IMR-90 (cell line): ENCODE results near the gene PTPN22. TPM values are rescaled to one million over a fixed set of nuclear protein-coding genes. Genes with fewer than 3 reads are reported as not detected.

Source experiments
- ATAC-seq: fragments of 200-7000 bp; cut with Tn5 transposase; 2 replicates; pipeline ENCODE4 v1.9.1; 2020; ENCODE audit warnings: low read depth, mild to moderate bottlenecking, moderate library complexity
- BruUV-seq: library from RNA; stranded (reverse); fragments of 400-500 nt; replicated peaks from 2 replicates; lab custom pipeline; 2021; lab: Mats Ljungman, UMichigan
- CTCF ChIA-PET: fragments of 300-600 bp; formaldehyde crosslinking; extraction: SDS; loops from one replicate; lab custom pipeline; 2021; ENCODE audit warnings: antibody characterized with exemption; lab: Yijun Ruan, JAX
- POLR2A ChIA-PET: fragments of 300-600 bp; sonication (Branson Sonifier 250); formaldehyde crosslinking; loops from one replicate; lab custom pipeline; 2022; ENCODE audit warnings: antibody characterized with exemption; ENCODE audit not compliant: unreplicated experiment; lab: Charles Lee
- DNase-seq: peaks from one replicate; pipeline ENCODE4 v3.0.0; 2013
- H2AFZ ChIP-seq: replicated peaks from 2 replicates; pipeline ENCODE3; 2013; ENCODE audit warnings: low read length, mild to moderate bottlenecking; ENCODE audit not compliant: poor library complexity
- H2AK5ac ChIP-seq: 2 replicates; pipeline ENCODE4 v1.6.1; 2013; ENCODE audit warnings: low read depth, low read length, inconsistent platforms
- H2AK9ac ChIP-seq: replicated peaks from 2 replicates; pipeline ENCODE3; 2013; ENCODE audit warnings: mild to moderate bottlenecking, low read depth, low read length, moderate library complexity; ENCODE audit not compliant: poor library complexity
- H2BK120ac ChIP-seq: 2 replicates; pipeline ENCODE4 v1.6.1; 2013; ENCODE audit warnings: low read depth, low read length, inconsistent platforms
- H2BK15ac ChIP-seq: 3 replicates; pipeline ENCODE4 v1.6.1; 2013; ENCODE audit warnings: low read depth, low read length, inconsistent platforms
- H2BK20ac ChIP-seq: 2 replicates; pipeline ENCODE4 v1.6.1; 2013; ENCODE audit warnings: low read depth, mild to moderate bottlenecking, inconsistent platforms, low read length, moderate library complexity
- H2BK5ac ChIP-seq: 2 replicates; pipeline ENCODE4 v1.6.1; 2013; ENCODE audit warnings: mild to moderate bottlenecking, low read depth, low read length, inconsistent platforms; ENCODE audit not compliant: poor library complexity, severe bottlenecking
- H3K14ac ChIP-seq: replicated peaks from 2 replicates; pipeline ENCODE4 v1.6.1; 2013; ENCODE audit warnings: low read depth, low read length, inconsistent platforms
- H3K18ac ChIP-seq: 2 replicates; pipeline ENCODE4 v1.6.1; 2013; ENCODE audit warnings: low read depth, low read length, control low read depth
- H3K23ac ChIP-seq: 2 replicates; pipeline ENCODE4 v1.6.1; 2013; ENCODE audit warnings: low read depth, low read length, inconsistent platforms
- H3K27ac ChIP-seq: 2 replicates; pipeline ENCODE4 v1.5.1; 2013; ENCODE audit warnings: mild to moderate bottlenecking, control low read depth, low read length; ENCODE audit not compliant: insufficient read depth
- H3K27me3 ChIP-seq: 2 replicates; pipeline ENCODE4 v1.6.1; 2013; ENCODE audit warnings: low read length; ENCODE audit not compliant: control insufficient read depth, insufficient read depth
- H3K36me3 ChIP-seq: 2 replicates; pipeline ENCODE4 v1.6.1; 2013; ENCODE audit warnings: low read length, mixed read lengths; ENCODE audit not compliant: control insufficient read depth, insufficient read depth
- H3K4ac ChIP-seq: 2 replicates; pipeline ENCODE4 v1.6.1; 2013; ENCODE audit warnings: low read depth, low read length, inconsistent platforms
- H3K4me1 ChIP-seq: 2 replicates; pipeline ENCODE4 v1.6.1; 2013; ENCODE audit warnings: low read length, mixed read lengths; ENCODE audit not compliant: control insufficient read depth, insufficient read depth
- H3K4me2 ChIP-seq: 2 replicates; pipeline ENCODE4 v1.6.1; 2013; ENCODE audit warnings: low read depth, mild to moderate bottlenecking, control low read depth, low read length, moderate library complexity
- H3K4me3 ChIP-seq: 2 replicates; pipeline ENCODE4 v1.5.1; 2013; ENCODE audit warnings: low read depth, mild to moderate bottlenecking, control low read depth, low read length, moderate library complexity; ENCODE audit not compliant: insufficient read depth
- H3K56ac ChIP-seq: 2 replicates; pipeline ENCODE4 v1.6.1; 2013; ENCODE audit warnings: low read length, inconsistent platforms; ENCODE audit not compliant: insufficient read depth; ENCODE audit errors: extremely low read depth
- H3K79me1 ChIP-seq, 2 experiments: 2 replicates each; pipeline ENCODE4 v1.6.1; 2013; ENCODE audit warnings: low read length in 2 of 2, inconsistent platforms in 1 of 2, low read depth in 1 of 2
- H3K9ac ChIP-seq: 2 replicates; pipeline ENCODE4 v1.6.1; 2013; ENCODE audit warnings: low read depth, low read length, control low read depth
- H3K9me1 ChIP-seq: 2 replicates; pipeline ENCODE4 v1.6.1; 2013; ENCODE audit warnings: low read length, inconsistent platforms; ENCODE audit not compliant: insufficient read depth
- H3K9me3 ChIP-seq: 2 replicates; pipeline ENCODE4 v1.6.1; 2013; ENCODE audit warnings: low read length; ENCODE audit not compliant: control insufficient read depth, insufficient read depth
- H4K20me1 ChIP-seq: 2 replicates; pipeline ENCODE4 v1.6.1; 2013; ENCODE audit warnings: low read length, inconsistent platforms; ENCODE audit not compliant: insufficient read depth
- H4K5ac ChIP-seq: 2 replicates; pipeline ENCODE4 v1.6.1; 2013; ENCODE audit warnings: mild to moderate bottlenecking, low read depth, low read length, control low read depth
- H4K8ac ChIP-seq, 2 experiments: 2 replicates each; pipeline ENCODE4 v1.6.1; 2013; ENCODE audit warnings: low read depth in 2 of 2, low read length in 2 of 2, control low read depth in 1 of 2, inconsistent platforms in 1 of 2
- H4K91ac ChIP-seq: 2 replicates; pipeline ENCODE4 v1.6.1; 2013; ENCODE audit warnings: low read depth, low read length, inconsistent platforms; ENCODE audit not compliant: insufficient read depth
- BHLHE40 ChIP-seq: fragments of 150-350 bp; IDR thresholded peaks from 2 replicates; pipeline ENCODE4 v1.6.1; 2016; ENCODE audit warnings: mild to moderate bottlenecking, low read depth, low read length
- CEBPB ChIP-seq: IDR thresholded peaks from 2 replicates; pipeline ENCODE4 v1.6.1; 2012; ENCODE audit warnings: low read depth, low read length, improper control_type of control experiment
- FOS ChIP-seq: fragments of 150-350 bp; IDR thresholded peaks from 2 replicates; pipeline ENCODE4 v1.6.1; 2016; ENCODE audit warnings: low read depth, low read length
- MXI1 ChIP-seq: IDR thresholded peaks from 2 replicates; pipeline ENCODE4 v1.6.1; 2012; ENCODE audit warnings: low read depth, mild to moderate bottlenecking, low read length, moderate library complexity, borderline replicate concordance
- NFE2L2 ChIP-seq: fragments of 150-350 bp; IDR thresholded peaks from 2 replicates; pipeline ENCODE4 v1.6.1; 2016; ENCODE audit warnings: low read depth, mild to moderate bottlenecking, low read length
- USF2 ChIP-seq: fragments of 150-350 bp; IDR thresholded peaks from 2 replicates; pipeline ENCODE4 v1.6.1; 2017; ENCODE audit warnings: mild to moderate bottlenecking, antibody characterized with exemption, low read length, low read depth
- WGBS, 2 experiments: methylation state at CpG; one replicate each; pipeline versions ENCODE4 v1.1.5 to v1.1.7; 2013; ENCODE audit warnings: missing lambda C conversion rate in 2 of 2; ENCODE audit not compliant: insufficient read length in 1 of 2; ENCODE audit errors: extremely low coverage in 2 of 2; 5-methylcytosine and 5-hydroxymethylcytosine counted together
- dilution Hi-C: fragments of 300-500 bp; cut with HindIII; formaldehyde crosslinking; loops from one replicate; pipeline ENCODE4 v1.14.3; 2018; ENCODE audit warnings: low sequenced_read_pairs; ENCODE audit not compliant: unreplicated experiment
- in situ Hi-C: fragments of 300-500 bp; cut with MboI; formaldehyde crosslinking; loops from 3 replicates; pipeline ENCODE4 v1.14.3; 2019; ENCODE audit warnings: low sequenced_read_pairs, inconsistent platforms, mixed read lengths
- intact Hi-C: fragments of 100-400 bp; cut with micrococcal nuclease; formaldehyde crosslinking; loops from 2 replicates; pipeline ENCODE4 v1.10.0; 2022
- polyA plus RNA-seq, 3 experiments: library from polyadenylated mRNA; depleted of rRNA; stranded (reverse); fragments of >200 nt; gene quantifications; 2 replicates each; pipeline ENCODE4 v1.2.3, GENCODE V29; 2012; ENCODE audit warnings: low replicate concordance in 1 of 3
- total RNA-seq: library from RNA; depleted of rRNA; stranded (reverse); fragments of >200 nt; gene quantifications from 2 replicates; pipeline ENCODE4 v1.2.3, GENCODE V29; 2012

Gene PTPN22
- total and polyA plus RNA-seq, 2 of the 4 experiments (the other 2 are of a cell fraction), result 0.14 to 0.18 TPM

GRCh38 chr1:113804421-113805255 is 66.9 kb downstream of the PTPN22 start:
- ChIA-PET POLR2A (no interaction called here), CTCF (no interaction called here)
- H3K27ac ChIP-seq, result peak overlapping the region; percentile 19; the same call in 1 of the 2 replicates
- no peak overlapping the region for H2BK20ac ChIP-seq
- 57 to 100% methylated on average over 1 to 4 of the region's 8 CpGs for WGBS, 2 experiments
- dilution Hi-C loops, result no loop called here
- no peak overlapping the region for H3K18ac ChIP-seq
- H3K9me1 ChIP-seq, result no peaks in the 10 kb centered on the region; the same call in 1 of the 2 replicates
- no peak overlapping the region for H2AK9ac ChIP-seq
- H2AK5ac ChIP-seq, result peak overlapping the region; percentile 45; the same call in 1 of the 2 replicates
- DNase-seq (peak; percentile 92), ATAC-seq (peak; percentile 88)
- no peak overlapping the region for H2BK120ac ChIP-seq
- H3K9ac ChIP-seq, result no peak overlapping the region
- H3K4me1 ChIP-seq, result peaks cover 4% of the 10 kb centered on the region
- no peaks in the 10 kb centered on the region for H3K27me3 ChIP-seq
- intact Hi-C loops, result no loop called here
- H3K14ac ChIP-seq, result 0 out of 2 replicates have a peak overlapping the region, but pooled peaks have one; percentile 19
- H3K9me3 ChIP-seq, result no peaks in the 10 kb centered on the region
- H3K79me1 ChIP-seq, result peaks cover 8 to 53% of the 10 kb centered on the region in 2 experiments
- H3K36me3 ChIP-seq, result no peaks in the 10 kb centered on the region
- peak overlapping the region; percentile 47 for H2BK5ac ChIP-seq
- peak overlapping the region; percentile 29; the same call in 1 of the 2 replicates for H3K4ac ChIP-seq
- H4K5ac ChIP-seq, result no peak overlapping the region
- no TSS peak for BruUV-seq
- no peak overlapping the region for H3K23ac ChIP-seq
- H3K56ac ChIP-seq, result no peak overlapping the region
- no peak for TF ChIP-seq NFE2L2
- no peak for TF ChIP-seq USF2
- TF ChIP-seq MXI1, result no peak
- peak; percentile 84 for TF ChIP-seq CEBPB
- peak; percentile 92 for TF ChIP-seq FOS
- 0 out of 2 replicates have a peak, but pooled peaks have one; percentile 5 for TF ChIP-seq BHLHE40
- H3K4me2 ChIP-seq, result peak overlapping the region; percentile 42
- in situ Hi-C loops, result no loop called here
- H2BK15ac ChIP-seq, result no peak overlapping the region
- H3K4me3 ChIP-seq, result no peak overlapping the region
- H4K8ac ChIP-seq, result no peak overlapping the region; a peak in 1 of 4 replicates
- H2AFZ ChIP-seq, result no peak overlapping the region
- peaks cover 25% of the 10 kb centered on the region; the same call in 1 of the 2 replicates for H4K20me1 ChIP-seq
- no peak overlapping the region for H4K91ac ChIP-seq
